Upper lobe of left lung (tissue), 6 donors: ENCODE measurements around the gene ALDH1A3. TPM values are rescaled to one million over a fixed set of nuclear protein-coding genes. Genes with fewer than 3 reads are reported as not detected.

Source experiments
- ATAC-seq, 2 donors: fragments of 200-7000 bp; cut with Tn5 transposase; one replicate each; pipeline ENCODE4 v1.9.1; 2022; ENCODE audit warnings: mild to moderate bottlenecking in 2 of 2, moderate library complexity in 2 of 2; ENCODE audit not compliant: low FRiP score in 2 of 2
- DNase-seq, 2 donors: peaks; one replicate each; pipeline ENCODE4 v3.0.0-alpha.2; 2019 to 2020
- H3K27ac ChIP-seq, 4 donors: fragments of 200-600 bp; sonication (generic); one replicate each; pipeline ENCODE4 v1.5.1; 2016 to 2019
- H3K27me3 ChIP-seq, 4 donors: fragments of 200-600 bp; sonication (generic); one replicate each; pipeline ENCODE4 v1.5.1; 2017 to 2019
- H3K36me3 ChIP-seq, 4 donors: fragments of 200-600 bp; sonication (generic); one replicate each; pipeline ENCODE4 v1.5.1; 2016 to 2019
- H3K4me1 ChIP-seq, 4 donors: fragments of 200-600 bp; sonication (generic); one replicate each; pipeline ENCODE4 v1.5.1; 2018 to 2019
- H3K4me3 ChIP-seq, 4 donors: fragments of 200-600 bp; sonication (generic); one replicate each; pipeline ENCODE4 v1.5.1; 2017 to 2019; ENCODE audit warnings: mild to moderate bottlenecking in 2 of 4, moderate library complexity in 1 of 4
- H3K9me3 ChIP-seq, 4 donors: fragments of 200-600 bp; sonication (generic); one replicate each; pipeline ENCODE4 v1.5.1; 2018 to 2019
- EP300 ChIP-seq, 4 donors: sonication (generic); formaldehyde crosslinking; IDR thresholded peaks; one replicate each; pipeline ENCODE4 v1.5.1; 2017; ENCODE audit warnings: antibody characterized with exemption in 4 of 4, control low read depth in 2 of 4
- POLR2A ChIP-seq, 4 donors: fragments of 450-650 bp; IDR thresholded peaks; one replicate each; pipeline ENCODE4 v1.5.1; 2016 to 2017; ENCODE audit warnings: antibody characterized with exemption in 4 of 4, mild to moderate bottlenecking in 2 of 4
- POLR2AphosphoS5 ChIP-seq, 2 donors: sonication (generic); formaldehyde crosslinking; IDR thresholded peaks; one replicate each; pipeline ENCODE4 v1.5.1; 2017; ENCODE audit warnings: antibody characterized with exemption in 2 of 2
- WGBS, 2 donors: methylation state at CpG; one replicate each; pipeline ENCODE4 v1.1.5; 2017 to 2018; 5-methylcytosine and 5-hydroxymethylcytosine counted together
- total RNA-seq, 6 donors: library from RNA; depleted of rRNA in 4 of 6; stranded (reverse); fragments of >200 nt in 4 of 6; gene quantifications; one replicate each; pipeline versions ENCODE4 v1.1.0 to v1.2.1, GENCODE V29; 2016 to 2021
- TF ChIP-seq, protein P1 (sequence below), 6 experiments: fragments of 450-650 bp in 4 of 6; fragments of 200-600 bp in 2 of 6; sonication (generic) in 2 of 6; IDR thresholded peaks; one replicate each; pipeline ENCODE4 v1.5.1; 2016 to 2019; ENCODE audit warnings: antibody characterized with exemption in 6 of 6
- donor health status: DM: no; HTN: no; CAD: no; lungs with moderate emphysema.
- donor health status: DM: no; HTN: yes; CAD: no; lungs with severe emphysema.

The ALDH1A3 gene
- total RNA-seq, 6 donors from 2014 or later = 3.6 to 41.5 (median 14.1) TPM

DNA sequence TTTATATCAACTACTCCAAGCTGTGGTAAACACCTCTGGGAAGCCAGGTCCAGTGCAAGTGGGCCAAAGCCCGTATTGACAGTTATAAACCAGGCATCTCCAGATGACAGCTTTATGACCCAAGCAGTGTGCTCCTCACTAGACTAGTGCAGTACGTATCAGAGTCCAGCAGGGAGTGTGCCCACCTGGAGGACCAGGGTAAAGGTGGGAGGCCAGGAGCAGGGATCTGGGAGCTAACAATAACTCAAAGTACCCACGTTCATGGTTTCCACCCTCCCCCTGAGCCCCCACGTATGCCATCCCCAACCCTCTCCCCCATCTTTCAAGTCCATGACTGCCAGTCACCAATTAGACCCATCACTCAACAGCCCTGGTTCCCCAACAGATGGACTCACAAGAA lies 27.0 kb upstream of the ALDH1A3 start:
- TF ChIP-seq EP300 (IDR thresholded peaks at IDR 0.05) = no peak
- no peak overlapping the region for H3K27ac ChIP-seq
- H3K4me3 ChIP-seq = no peak overlapping the region
- H3K36me3 ChIP-seq = no peaks in the 10 kb centered on the region
- DNase-seq (no peak), ATAC-seq (no peak)
- H3K27me3 ChIP-seq = no peaks in the 10 kb centered on the region
- no peaks in the 10 kb centered on the region for H3K9me3 ChIP-seq
- H3K4me1 ChIP-seq = peaks cover 0 to 12% (median 5%) of the 10 kb centered on the region in 4 donors
- 85 to 89% methylated on average over 4 of the region's 4 CpGs for WGBS, 2 donors

DNA sequence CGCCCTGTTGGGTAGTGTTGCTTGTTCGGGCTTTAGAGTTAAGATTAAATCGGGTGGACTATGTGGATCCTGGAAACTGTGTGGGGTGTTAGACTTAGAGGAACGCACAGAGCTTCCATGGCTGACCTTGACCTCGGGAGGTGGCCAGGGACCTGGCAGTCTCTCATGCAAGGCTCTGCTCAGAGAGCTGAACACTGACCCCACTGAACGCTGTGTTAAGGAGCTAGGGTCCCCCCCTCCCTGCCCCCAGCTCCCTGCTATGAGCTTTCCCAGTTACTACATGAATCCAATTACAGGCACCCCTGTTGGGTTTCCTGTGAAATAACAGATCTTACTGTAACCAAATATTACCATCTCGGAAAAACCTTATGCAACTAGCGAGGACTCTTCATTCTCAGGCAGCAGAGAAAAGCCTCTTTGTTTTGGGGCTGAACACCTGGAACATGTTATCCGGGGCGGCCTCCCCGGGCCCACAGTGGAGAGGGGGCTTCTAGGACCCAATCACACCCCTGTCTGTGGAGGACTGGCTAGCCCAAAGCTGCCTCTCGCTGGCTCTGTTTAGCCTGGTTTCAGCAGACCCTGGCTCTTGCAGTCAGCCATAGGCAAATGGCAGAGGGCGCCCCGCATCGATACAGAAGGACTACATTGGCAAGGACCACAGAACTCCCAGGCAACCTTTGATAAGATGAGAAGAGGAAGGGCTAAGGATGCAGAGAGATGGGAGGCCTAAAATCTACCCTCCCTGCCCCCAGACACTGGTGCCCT lies 25.8 kb upstream of the ALDH1A3 start:
- no peak overlapping the region for H3K27ac ChIP-seq
- TF ChIP-seq, protein P1, sequence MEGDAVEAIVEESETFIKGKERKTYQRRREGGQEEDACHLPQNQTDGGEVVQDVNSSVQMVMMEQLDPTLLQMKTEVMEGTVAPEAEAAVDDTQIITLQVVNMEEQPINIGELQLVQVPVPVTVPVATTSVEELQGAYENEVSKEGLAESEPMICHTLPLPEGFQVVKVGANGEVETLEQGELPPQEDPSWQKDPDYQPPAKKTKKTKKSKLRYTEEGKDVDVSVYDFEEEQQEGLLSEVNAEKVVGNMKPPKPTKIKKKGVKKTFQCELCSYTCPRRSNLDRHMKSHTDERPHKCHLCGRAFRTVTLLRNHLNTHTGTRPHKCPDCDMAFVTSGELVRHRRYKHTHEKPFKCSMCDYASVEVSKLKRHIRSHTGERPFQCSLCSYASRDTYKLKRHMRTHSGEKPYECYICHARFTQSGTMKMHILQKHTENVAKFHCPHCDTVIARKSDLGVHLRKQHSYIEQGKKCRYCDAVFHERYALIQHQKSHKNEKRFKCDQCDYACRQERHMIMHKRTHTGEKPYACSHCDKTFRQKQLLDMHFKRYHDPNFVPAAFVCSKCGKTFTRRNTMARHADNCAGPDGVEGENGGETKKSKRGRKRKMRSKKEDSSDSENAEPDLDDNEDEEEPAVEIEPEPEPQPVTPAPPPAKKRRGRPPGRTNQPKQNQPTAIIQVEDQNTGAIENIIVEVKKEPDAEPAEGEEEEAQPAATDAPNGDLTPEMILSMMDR (IDR thresholded peaks at IDR 0.05) = no peak
- TF ChIP-seq POLR2AphosphoS5 (IDR thresholded peaks at IDR 0.05) (no peak), POLR2A (IDR thresholded peaks at IDR 0.05) (no peak), EP300 (IDR thresholded peaks at IDR 0.05) (no peak)
- no peak overlapping the region for H3K4me3 ChIP-seq
- no peaks in the 10 kb centered on the region for H3K36me3 ChIP-seq
- no peaks in the 10 kb centered on the region for H3K27me3 ChIP-seq
- WGBS, 2 donors = 85 to 86% methylated on average over 12 to 15 of the region's 15 CpGs
- H3K9me3 ChIP-seq = no peaks in the 10 kb centered on the region
- DNase-seq (no peak), ATAC-seq (no peak)
- H3K4me1 ChIP-seq = peaks cover 0 to 10% (median 5%) of the 10 kb centered on the region in 4 donors

DNA sequence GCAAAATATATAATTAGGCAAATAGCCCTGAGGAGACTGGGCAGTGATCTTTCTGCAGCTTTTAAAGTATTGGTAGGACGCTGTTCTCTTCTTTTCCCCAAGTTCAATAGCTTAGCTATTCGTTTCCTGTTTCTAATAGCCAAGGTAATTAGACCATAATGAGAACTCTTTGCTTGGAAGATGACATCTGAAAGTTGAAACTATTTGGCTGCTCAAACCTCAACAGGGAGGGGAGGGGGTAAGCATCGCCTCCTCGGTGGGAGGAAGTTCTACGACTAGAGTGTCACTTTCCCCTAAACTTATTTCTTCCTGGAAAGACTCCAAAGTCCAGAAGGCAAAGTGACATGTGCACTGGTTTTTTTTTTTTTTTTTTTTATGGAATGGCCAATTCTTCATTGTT lies 22.8 kb upstream of the ALDH1A3 start:
- Histone ChIP-seq H3K4me3 (no peak overlapping the region), H3K27me3 (no peaks in the 10 kb centered on the region), H3K27ac (no peak overlapping the region), H3K4me1 (no peaks in the 10 kb centered on the region), H3K9me3 (peaks cover 0 to 2% (median 0%) of the 10 kb centered on the region in 4 donors), H3K36me3 (no peaks in the 10 kb centered on the region)
- no peak for ATAC-seq
- no peak for TF ChIP-seq EP300 (IDR thresholded peaks at IDR 0.05)
- no peak for TF ChIP-seq POLR2AphosphoS5 (IDR thresholded peaks at IDR 0.05)
- TF ChIP-seq, protein P1 (IDR thresholded peaks at IDR 0.05) = no peak
- no peak for TF ChIP-seq POLR2A (IDR thresholded peaks at IDR 0.05)
- whole genome bisulfite sequencing, 2 donors = 21 to 23% methylated on average over 5 of the region's 5 CpGs
- no peak for DNase-seq

DNA sequence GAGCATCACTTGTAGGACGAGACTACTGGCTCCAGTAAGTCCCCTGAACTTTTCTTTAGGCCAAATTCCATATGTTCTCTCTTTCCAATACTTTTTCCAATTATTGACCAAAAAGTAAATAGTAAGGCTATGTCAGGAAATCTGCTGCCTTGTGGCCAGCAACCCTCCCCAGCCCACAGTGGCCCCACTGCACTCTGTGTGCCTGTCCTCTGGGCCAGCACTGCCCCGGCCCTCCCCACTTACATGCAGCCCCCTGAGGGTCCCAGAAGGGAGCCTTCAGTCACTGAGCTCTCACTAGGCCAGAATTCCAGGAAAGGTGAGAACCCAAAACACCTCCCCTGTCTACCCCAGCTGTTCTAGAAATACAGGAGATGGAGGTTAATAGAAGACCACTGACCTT lies 21.3 kb upstream of the ALDH1A3 start:
- H3K9me3 ChIP-seq = peaks cover 0 to 2% (median 0%) of the 10 kb centered on the region in 4 donors

DNA sequence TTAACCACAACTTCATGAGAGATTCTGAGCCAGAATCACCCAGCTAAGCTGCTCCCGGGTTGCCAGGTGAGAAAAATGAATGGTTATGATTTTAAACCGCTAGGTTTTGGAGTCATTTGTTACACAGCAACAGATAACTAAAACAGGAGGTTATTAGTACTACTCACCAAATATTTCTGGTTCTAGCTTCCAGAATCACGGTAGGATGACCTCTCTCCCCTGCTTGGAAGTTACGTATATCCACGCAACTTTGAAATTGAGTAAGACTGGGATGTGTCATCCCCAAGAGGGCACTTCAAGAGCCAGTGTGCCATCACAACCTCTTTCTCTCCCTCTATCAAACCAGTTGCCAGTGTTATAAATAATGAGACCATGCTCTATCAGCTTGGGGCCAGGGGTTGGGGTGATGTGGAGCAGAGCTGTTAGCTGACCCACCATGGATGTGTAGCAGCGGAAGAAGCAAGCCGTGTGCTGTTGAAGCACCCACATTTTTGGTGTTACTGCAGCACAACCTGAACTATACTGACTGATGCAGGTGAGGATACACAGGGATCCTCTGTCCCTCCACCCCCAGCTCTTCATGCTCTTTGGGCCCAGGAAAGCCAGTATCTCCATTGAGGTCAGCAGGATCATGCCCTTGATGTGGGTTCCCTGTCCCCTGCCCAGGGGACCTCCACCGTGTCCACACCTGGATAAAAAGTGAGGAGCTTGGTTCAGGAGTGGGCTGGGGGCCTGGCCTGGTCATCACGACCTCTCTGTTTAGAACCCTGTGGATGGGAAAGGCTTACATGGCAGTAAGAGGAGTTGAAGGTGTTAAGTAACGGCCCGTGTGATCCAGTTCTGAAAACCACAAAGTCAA lies 19.4 kb upstream of the ALDH1A3 start:
- ATAC-seq (no peak), DNase-seq (no peak)
- H3K9me3 ChIP-seq = peaks cover 0 to 2% (median 0%) of the 10 kb centered on the region in 4 donors
- H3K4me1 ChIP-seq = no peaks in the 10 kb centered on the region
- no peak overlapping the region for H3K4me3 ChIP-seq
- H3K36me3 ChIP-seq = no peaks in the 10 kb centered on the region
- H3K27me3 ChIP-seq = no peaks in the 10 kb centered on the region
- 86 to 90% methylated on average over 9 to 11 of the region's 11 CpGs for WGBS, 2 donors
- TF ChIP-seq POLR2AphosphoS5 (IDR thresholded peaks at IDR 0.05) (no peak), EP300 (IDR thresholded peaks at IDR 0.05) (no peak), POLR2A (IDR thresholded peaks at IDR 0.05) (no peak)
- TF ChIP-seq, protein P1 (IDR thresholded peaks at IDR 0.05) = no peak
- no peak overlapping the region for H3K27ac ChIP-seq

More for the DNA sequence above, 21.3 kb upstream of the ALDH1A3 start:
- Histone ChIP-seq H3K4me1 (no peaks in the 10 kb centered on the region), H3K36me3 (no peaks in the 10 kb centered on the region), H3K27ac (no peak overlapping the region), H3K4me3 (no peak overlapping the region), H3K27me3 (no peaks in the 10 kb centered on the region)
- TF ChIP-seq, protein P1 (IDR thresholded peaks at IDR 0.05) = no peak
- TF ChIP-seq POLR2A (IDR thresholded peaks at IDR 0.05) (no peak), POLR2AphosphoS5 (IDR thresholded peaks at IDR 0.05) (no peak), EP300 (IDR thresholded peaks at IDR 0.05) (no peak)
- DNase-seq (no peak), ATAC-seq (no peak)
- WGBS, 2 donors = 72 to 86% methylated on average over 2 of the region's 2 CpGs
